Natural killer cell (primary cell): ENCODE data around the gene PALM2AKAP2. TPM values are rescaled to one million over a fixed set of nuclear protein-coding genes. Genes with fewer than 3 reads are reported as not detected.

Experiments
- ATAC-seq, 3 donors: fragments of 150-1000 bp in 2 of 3; fragments of 200-7000 bp in 1 of 3; cut with Tn5 transposase; 1 replicate in 1 of 3; 2 replicates in 2 of 3; pipeline ENCODE4 v1.10.0; 2021; ENCODE audit warnings: mild to moderate bottlenecking in 2 of 3, moderate library complexity in 2 of 3
- DNase-seq, 2 donors: peaks; one replicate each; pipeline versions ENCODE4 v3.0.0 to v3.0.0-alpha.2; 2013 to 2021; ENCODE audit warnings: mixed read lengths in 1 of 2
- H3K27ac ChIP-seq: one replicate; pipeline ENCODE4 v1.5.1; 2013; ENCODE audit warnings: mild to moderate bottlenecking, low read length
- H3K27me3 ChIP-seq: one replicate; pipeline ENCODE4 v1.6.1; 2013; ENCODE audit warnings: low read length; ENCODE audit not compliant: control insufficient read depth, insufficient read depth
- H3K36me3 ChIP-seq: one replicate; pipeline ENCODE4 v1.6.1; 2013; ENCODE audit warnings: low read length; ENCODE audit not compliant: control insufficient read depth, insufficient read depth
- H3K4me1 ChIP-seq: one replicate; pipeline ENCODE4 v1.6.1; 2013; ENCODE audit warnings: low read length; ENCODE audit not compliant: control insufficient read depth, insufficient read depth
- H3K4me3 ChIP-seq: one replicate; pipeline ENCODE4 v1.5.1; 2013; ENCODE audit warnings: low read length
- H3K9me3 ChIP-seq: one replicate; pipeline ENCODE4 v1.6.1; 2013; ENCODE audit warnings: low read length; ENCODE audit not compliant: control insufficient read depth, insufficient read depth
- H3K27ac Mint-ChIP-seq, 2 donors: one replicate each; pipeline ENCODE4 v1.8.0; 2022; ENCODE audit warnings: mild to moderate bottlenecking in 2 of 2, mixed read lengths in 2 of 2, moderate library complexity in 1 of 2
- H3K27me3 Mint-ChIP-seq, 2 donors: one replicate each; pipeline ENCODE4 v1.8.0; 2022; ENCODE audit warnings: low read depth in 2 of 2, mixed read lengths in 2 of 2
- H3K36me3 Mint-ChIP-seq: one replicate; pipeline ENCODE4 v1.8.0; 2022; ENCODE audit warnings: mixed read lengths
- H3K4me1 Mint-ChIP-seq, 2 donors: one replicate each; pipeline ENCODE4 v1.8.0; 2022; ENCODE audit warnings: mixed read lengths in 2 of 2
- H3K4me3 Mint-ChIP-seq: one replicate; pipeline ENCODE4 v1.8.0; 2022; ENCODE audit warnings: mild to moderate bottlenecking, moderate library complexity, mixed read lengths
- H3K9me3 Mint-ChIP-seq, 2 donors: one replicate each; pipeline ENCODE4 v1.8.0; 2022; ENCODE audit warnings: mixed read lengths in 2 of 2
- CTCF ChIP-seq: fragments of 200-600 bp; IDR thresholded peaks from one replicate; pipeline ENCODE4 v1.8.0; 2022; ENCODE audit warnings: antibody characterized with exemption
- WGBS: methylation state at CpG from one replicate; pipeline ENCODE4 v1.1.7; 2013; ENCODE audit warnings: missing lambda C conversion rate; ENCODE audit not compliant: insufficient coverage; 5-methylcytosine and 5-hydroxymethylcytosine counted together
- intact Hi-C: fragments of 100-400 bp; cut with micrococcal nuclease; formaldehyde crosslinking; loops from one replicate; pipeline ENCODE4 v1.14.2; 2022
- total RNA-seq, 4 donors: library from RNA; stranded (reverse); fragments of 120-200 nt in 1 of 4; gene quantifications; one replicate each; pipeline versions ENCODE4 v1.2.3 to v1.2.4, GENCODE V29; 2013 to 2022

Gene PALM2AKAP2
- total RNA-seq, 3 donors from 2014 or later (not counting 1 experiment from before 2014, with no cell fraction given), result not detected

GRCh38 chr9:109767814-109768213 is 12.2 kb upstream of the PALM2AKAP2 start:
- no peak overlapping the region for H3K4me3 Mint-ChIP-seq
- no peaks in the 10 kb centered on the region for H3K36me3 Mint-ChIP-seq
- ATAC-seq, result no peak
- TF ChIP-seq CTCF, result no peak
- H3K27ac Mint-ChIP-seq, result no peak overlapping the region
- DNase-seq, result no peak
- H3K9me3 ChIP-seq, result no peaks in the 10 kb centered on the region
- peaks cover 14 to 20% of the 10 kb centered on the region in 2 donors for H3K27me3 Mint-ChIP-seq
- H3K4me1 Mint-ChIP-seq, result no peaks in the 10 kb centered on the region
- no peaks in the 10 kb centered on the region for H3K36me3 ChIP-seq
- no peak overlapping the region for H3K4me3 ChIP-seq
- H3K27me3 ChIP-seq, result no peaks in the 10 kb centered on the region
- H3K27ac ChIP-seq, result no peak overlapping the region
- intact Hi-C loops, result no loop called here
- H3K9me3 Mint-ChIP-seq, result peaks cover 0 to 4% of the 10 kb centered on the region in 2 donors
- H3K4me1 ChIP-seq, result no peaks in the 10 kb centered on the region
- WGBS, result 76% methylated on average over 1 of the region's 1 CpG

- no peaks in the 10 kb centered on the region for H3K36me3 Mint-ChIP-seq
- Histone ChIP-seq H3K9me3 (no peaks in the 10 kb centered on the region), H3K4me1 (no peaks in the 10 kb centered on the region), H3K36me3 (no peaks in the 10 kb centered on the region), H3K27ac (no peak overlapping the region), H3K4me3 (no peak overlapping the region), H3K27me3 (no peaks in the 10 kb centered on the region)
- ATAC-seq, result no peak
- no peak overlapping the region for H3K4me3 Mint-ChIP-seq
- peaks cover 14 to 20% of the 10 kb centered on the region in 2 donors for H3K27me3 Mint-ChIP-seq
- TF ChIP-seq CTCF, result no peak
- 44% methylated on average over 2 of the region's 2 CpGs for WGBS
- H3K27ac Mint-ChIP-seq, result no peak overlapping the region
- peaks cover 0 to 4% of the 10 kb centered on the region in 2 donors for H3K9me3 Mint-ChIP-seq
- intact Hi-C loops, result no loop called here
- H3K4me1 Mint-ChIP-seq, result no peaks in the 10 kb centered on the region
- no peak for DNase-seq
Observed at GRCh38 chr9:109769250-109769649, 10.7 kb upstream of the PALM2AKAP2 start.

DNA sequence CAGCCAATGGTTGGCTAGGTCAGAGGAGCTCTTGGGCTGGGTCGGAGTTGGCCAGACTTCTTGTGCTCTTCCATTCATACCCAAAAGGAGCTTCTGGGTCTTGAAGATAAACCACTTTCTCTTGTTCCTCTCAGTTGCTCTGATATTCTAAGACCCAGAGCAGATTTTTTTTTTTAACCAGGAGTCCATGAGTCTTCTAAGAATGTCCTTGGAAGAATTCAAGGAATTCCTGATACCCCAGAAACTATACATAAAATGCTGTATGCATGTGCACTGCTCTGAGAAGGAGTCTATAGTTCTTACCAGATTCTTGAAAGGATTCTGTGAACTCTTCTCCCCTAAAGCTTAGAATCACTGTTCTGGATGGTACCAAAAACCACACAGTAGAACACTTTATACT is 9.9 kb upstream of the PALM2AKAP2 start:
- no peak for TF ChIP-seq CTCF
- H3K9me3 ChIP-seq, result no peaks in the 10 kb centered on the region
- Mint-ChIP-seq H3K36me3 (no peaks in the 10 kb centered on the region), H3K4me1 (no peaks in the 10 kb centered on the region), H3K4me3 (no peak overlapping the region), H3K9me3 (peaks cover 0 to 4% of the 10 kb centered on the region in 2 donors), H3K27ac (no peak overlapping the region), H3K27me3 (peaks cover 14 to 20% of the 10 kb centered on the region in 2 donors)
- no peaks in the 10 kb centered on the region for H3K27me3 ChIP-seq
- H3K4me1 ChIP-seq, result no peaks in the 10 kb centered on the region
- H3K4me3 ChIP-seq, result no peak overlapping the region
- H3K36me3 ChIP-seq, result no peaks in the 10 kb centered on the region
- DNase-seq (no peak), ATAC-seq (no peak)
- H3K27ac ChIP-seq, result no peak overlapping the region
- 100% methylated on average over 1 of the region's 1 CpG for WGBS
- intact Hi-C loops, result no loop called here

DNA sequence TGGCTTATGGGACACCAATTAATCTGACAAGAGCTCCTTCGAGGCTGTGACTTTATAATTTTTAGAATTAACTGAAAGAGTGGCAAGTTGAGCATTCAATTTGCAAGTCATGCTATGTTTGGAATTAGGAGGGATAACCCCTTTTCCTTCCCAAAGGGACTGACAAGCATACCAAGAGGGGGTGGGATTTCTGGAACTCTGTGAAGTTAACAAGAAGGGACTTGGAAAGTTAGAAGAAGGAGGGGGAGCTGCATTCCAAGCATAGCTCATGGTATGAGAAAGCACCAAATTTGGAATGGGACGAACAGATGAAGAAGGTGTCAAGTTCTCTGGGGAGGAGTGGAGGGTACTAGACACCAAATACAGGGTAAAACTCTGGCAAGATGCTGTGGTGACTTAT is 8.9 kb upstream of the PALM2AKAP2 start:
- H3K9me3 Mint-ChIP-seq, result peaks cover 0 to 4% of the 10 kb centered on the region in 2 donors
- no peak overlapping the region for H3K27ac ChIP-seq
- no peak for DNase-seq
- H3K4me3 ChIP-seq, result no peak overlapping the region
- WGBS, result 76% methylated on average over 2 of the region's 2 CpGs
- intact Hi-C loops, result no loop called here
- no peaks in the 10 kb centered on the region for H3K36me3 Mint-ChIP-seq
- no peak for TF ChIP-seq CTCF
- H3K4me1 ChIP-seq, result no peaks in the 10 kb centered on the region
- no peak overlapping the region for H3K27ac Mint-ChIP-seq
- ATAC-seq, result no peak
- no peaks in the 10 kb centered on the region for H3K4me1 Mint-ChIP-seq
- no peaks in the 10 kb centered on the region for H3K36me3 ChIP-seq
- no peaks in the 10 kb centered on the region for H3K9me3 ChIP-seq
- H3K27me3 ChIP-seq, result no peaks in the 10 kb centered on the region
- H3K27me3 Mint-ChIP-seq, result peaks cover 14 to 20% of the 10 kb centered on the region in 2 donors
- H3K4me3 Mint-ChIP-seq, result no peak overlapping the region
